Upper lobe of left lung (tissue), 6 donors: ENCODE results near the gene CHKA. TPM values are rescaled to one million over a fixed set of nuclear protein-coding genes. Genes with fewer than 3 reads are reported as not detected.

Experiments
- ATAC-seq, 2 donors: fragments of 200-7000 bp; cut with Tn5 transposase; one replicate each; pipeline ENCODE4 v1.9.1; 2022; ENCODE audit warnings: mild to moderate bottlenecking in 2 of 2, moderate library complexity in 2 of 2; ENCODE audit not compliant: low FRiP score in 2 of 2
- DNase-seq, 2 donors: peaks; one replicate each; pipeline ENCODE4 v3.0.0-alpha.2; 2019 to 2020
- H3K27ac ChIP-seq, 4 donors: fragments of 200-600 bp; sonication (generic); one replicate each; pipeline ENCODE4 v1.5.1; 2016 to 2019
- H3K27me3 ChIP-seq, 4 donors: fragments of 200-600 bp; sonication (generic); one replicate each; pipeline ENCODE4 v1.5.1; 2017 to 2019
- H3K36me3 ChIP-seq, 4 donors: fragments of 200-600 bp; sonication (generic); one replicate each; pipeline ENCODE4 v1.5.1; 2016 to 2019
- H3K4me1 ChIP-seq, 4 donors: fragments of 200-600 bp; sonication (generic); one replicate each; pipeline ENCODE4 v1.5.1; 2018 to 2019
- H3K4me3 ChIP-seq, 4 donors: fragments of 200-600 bp; sonication (generic); one replicate each; pipeline ENCODE4 v1.5.1; 2017 to 2019; ENCODE audit warnings: mild to moderate bottlenecking in 2 of 4, moderate library complexity in 1 of 4
- H3K9me3 ChIP-seq, 4 donors: fragments of 200-600 bp; sonication (generic); one replicate each; pipeline ENCODE4 v1.5.1; 2018 to 2019
- CTCF ChIP-seq, 6 experiments: fragments of 450-650 bp in 4 of 6; fragments of 200-600 bp in 2 of 6; sonication (generic) in 2 of 6; IDR thresholded peaks; one replicate each; pipeline ENCODE4 v1.5.1; 2016 to 2019; ENCODE audit warnings: antibody characterized with exemption in 6 of 6
- EP300 ChIP-seq, 4 donors: sonication (generic); formaldehyde crosslinking; IDR thresholded peaks; one replicate each; pipeline ENCODE4 v1.5.1; 2017; ENCODE audit warnings: antibody characterized with exemption in 4 of 4, control low read depth in 2 of 4
- POLR2A ChIP-seq, 4 donors: fragments of 450-650 bp; IDR thresholded peaks; one replicate each; pipeline ENCODE4 v1.5.1; 2016 to 2017; ENCODE audit warnings: antibody characterized with exemption in 4 of 4, mild to moderate bottlenecking in 2 of 4
- POLR2AphosphoS5 ChIP-seq, 2 donors: sonication (generic); formaldehyde crosslinking; IDR thresholded peaks; one replicate each; pipeline ENCODE4 v1.5.1; 2017; ENCODE audit warnings: antibody characterized with exemption in 2 of 2
- WGBS, 2 donors: methylation state at CpG; one replicate each; pipeline ENCODE4 v1.1.5; 2017 to 2018; 5-methylcytosine and 5-hydroxymethylcytosine counted together
- total RNA-seq, 6 donors: library from RNA; depleted of rRNA in 4 of 6; stranded (reverse); fragments of >200 nt in 4 of 6; gene quantifications; one replicate each; pipeline versions ENCODE4 v1.1.0 to v1.2.1, GENCODE V29; 2016 to 2021
- donor health status: DM: no; HTN: no; CAD: no; lungs with moderate emphysema.
- donor health status: DM: no; HTN: yes; CAD: no; lungs with severe emphysema.

The CHKA gene
- total RNA-seq, 6 donors from 2014 or later = 34.5 to 128 (median 59.1) TPM

GRCh38 chr11:68026391-68027105 lies 94.6 kb downstream of the CHKA start:
- H3K27me3 ChIP-seq = no peaks in the 10 kb centered on the region
- no peak for TF ChIP-seq CTCF (IDR thresholded peaks at IDR 0.05)
- no peak for TF ChIP-seq POLR2AphosphoS5 (IDR thresholded peaks at IDR 0.05)
- no peak for TF ChIP-seq POLR2A (IDR thresholded peaks at IDR 0.05)
- TF ChIP-seq EP300 (IDR thresholded peaks at IDR 0.05) = no peak
- peaks cover 6 to 16% (median 13%) of the 10 kb centered on the region in 4 donors for H3K4me1 ChIP-seq
- 85 to 90% methylated on average over 5 to 17 of the region's 18 CpGs for WGBS, 2 donors
- no peaks in the 10 kb centered on the region for H3K9me3 ChIP-seq
- H3K4me3 ChIP-seq = no peak overlapping the region
- H3K27ac ChIP-seq = no peak overlapping the region
- DNase-seq = peak in 1 of 2 donors; percentile 52
- ATAC-seq = no peak
- H3K36me3 ChIP-seq = peaks cover 0 to 54% (median 41%) of the 10 kb centered on the region in 4 donors

GRCh38 chr11:68025047-68025446 lies 96.1 kb downstream of the CHKA start:
- no peak overlapping the region for H3K27ac ChIP-seq
- peaks cover 0 to 56% (median 41%) of the 10 kb centered on the region in 4 donors for H3K36me3 ChIP-seq
- H3K27me3 ChIP-seq = no peaks in the 10 kb centered on the region
- H3K4me1 ChIP-seq = peaks cover 5 to 17% (median 11%) of the 10 kb centered on the region in 4 donors
- ATAC-seq (no peak), DNase-seq (no peak)
- H3K4me3 ChIP-seq = no peak overlapping the region
- TF ChIP-seq POLR2AphosphoS5 (IDR thresholded peaks at IDR 0.05) (no peak), POLR2A (IDR thresholded peaks at IDR 0.05) (no peak), EP300 (IDR thresholded peaks at IDR 0.05) (no peak), CTCF (IDR thresholded peaks at IDR 0.05) (no peak)
- WGBS, 2 donors = 86 to 90% methylated on average over 5 of the region's 5 CpGs
- no peaks in the 10 kb centered on the region for H3K9me3 ChIP-seq

- DNase-seq = no peak
- WGBS, 2 donors = 77 to 84% methylated on average over 5 of the region's 5 CpGs
- no peak for TF ChIP-seq EP300 (IDR thresholded peaks at IDR 0.05)
- no peak overlapping the region for H3K4me3 ChIP-seq
- peaks cover 0 to 61% (median 42%) of the 10 kb centered on the region in 4 donors for H3K36me3 ChIP-seq
- no peak for ATAC-seq
- H3K9me3 ChIP-seq = no peaks in the 10 kb centered on the region
- no peak overlapping the region for H3K27ac ChIP-seq
- H3K4me1 ChIP-seq = peaks cover 2 to 16% (median 9%) of the 10 kb centered on the region in 4 donors
- H3K27me3 ChIP-seq = no peaks in the 10 kb centered on the region
Observed at GRCh38 chr11:68024508-68024907, 96.7 kb downstream of the CHKA start.

GRCh38 chr11:68022531-68022930 lies 98.7 kb downstream of the CHKA start:
- no peak overlapping the region for H3K4me3 ChIP-seq

More at GRCh38 chr11:68022531-68022930, 98.7 kb downstream of the CHKA start:
- H3K36me3 ChIP-seq = peaks cover 0 to 55% (median 40%) of the 10 kb centered on the region in 4 donors
- WGBS, 2 donors = 88% methylated on average over 13 of the region's 13 CpGs; no CpG with 5 or more reads in 1 of the 2 donors
- no peaks in the 10 kb centered on the region for H3K27me3 ChIP-seq
- DNase-seq (peak in 1 of 2 donors; percentile 67), ATAC-seq (no peak)
- no peak for TF ChIP-seq POLR2A (IDR thresholded peaks at IDR 0.05)
- no peak for TF ChIP-seq POLR2AphosphoS5 (IDR thresholded peaks at IDR 0.05)
- TF ChIP-seq EP300 (IDR thresholded peaks at IDR 0.05) = no peak
- TF ChIP-seq CTCF (IDR thresholded peaks at IDR 0.05) = no peak
- H3K27ac ChIP-seq = no peak overlapping the region
- H3K9me3 ChIP-seq = no peaks in the 10 kb centered on the region
- peaks cover 0 to 15% (median 7%) of the 10 kb centered on the region in 4 donors for H3K4me1 ChIP-seq
